AG09319 (cell line): Measurements from ENCODE around the gene DYDC2.
"Not testable (repeated sequence)": the region's sequence is repeated elsewhere in the genome, so short reads cannot be mapped to it uniquely, and the experiment has no call there.

Source experiments
- DNase-seq: peaks from one replicate; pipeline ENCODE4 v3.0.0-alpha.2; 2010; ENCODE audit warnings: low read depth; ENCODE audit errors: extremely low read depth
- CTCF ChIP-seq: IDR thresholded peaks from 2 replicates; pipeline ENCODE4 v1.5.1; 2011; ENCODE audit warnings: low read depth, mild to moderate bottlenecking, inconsistent platforms, low read length, moderate library complexity

Gene DYDC2

GRCh38 chr10:80411681-80412220 lies 55.2 kb downstream of the DYDC2 start:
- DNase-seq = no peak
- no peak for TF ChIP-seq CTCF

- DNase-seq = no peak
- TF ChIP-seq CTCF = no peak
Measured at GRCh38 chr10:80412486-80412885, 55.9 kb downstream of the DYDC2 start.

- peak; percentile 36 for DNase-seq
- TF ChIP-seq CTCF = no peak
Measured at GRCh38 chr10:80413271-80413996, 56.9 kb downstream of the DYDC2 start.

- TF ChIP-seq CTCF = no peak
- peak; percentile 10 for DNase-seq
Measured at GRCh38 chr10:80414142-80414895, 57.7 kb downstream of the DYDC2 start.

GRCh38 chr10:80415734-80416478 lies 59.3 kb downstream of the DYDC2 start:
- no peak for TF ChIP-seq CTCF

GRCh38 chr10:80416479-80417098 lies 60.0 kb downstream of the DYDC2 start:
- no peak for DNase-seq
- no peak for TF ChIP-seq CTCF

More at GRCh38 chr10:80415734-80416478, 59.3 kb downstream of the DYDC2 start:
- no peak for DNase-seq

- DNase-seq = not testable (repeated sequence)
Measured at GRCh38 chr10:80417256-80417655, 60.7 kb downstream of the DYDC2 start.
